Activated CD8-positive, alpha-beta memory T cell treated with anti-CD3 and anti-CD28 coated beads, Interleukin-2, amount 10 ng/mL, durations not matched to agents 7 days and 5 days (primary cell): Measurements from ENCODE around the gene PRKACA. TPM values are rescaled to one million over a fixed set of nuclear protein-coding genes. Genes with fewer than 3 reads are reported as not detected.

Source experiments
- ATAC-seq: fragments of 150-1000 bp; cut with Tn5 transposase; one replicate; pipeline ENCODE4 v1.10.0; 2021; ENCODE audit warnings: moderate library complexity
- CTCF ChIA-PET: fragments of 350-600 bp; sonication (Branson Sonifier 250); formaldehyde crosslinking; loops from one replicate; lab custom pipeline; 2021; ENCODE audit warnings: antibody characterized with exemption; lab: Charles Lee
- DNase-seq: peaks from one replicate; pipeline ENCODE4 v3.0.0-alpha.2; 2020
- H3K27ac Mint-ChIP-seq: one replicate; pipeline ENCODE4 v1.8.0; 2021; ENCODE audit warnings: mild to moderate bottlenecking, mixed read lengths
- H3K27me3 Mint-ChIP-seq: one replicate; pipeline ENCODE4 v1.8.0; 2021; ENCODE audit warnings: mixed read lengths
- H3K36me3 Mint-ChIP-seq: one replicate; pipeline ENCODE4 v1.8.0; 2021; ENCODE audit warnings: mild to moderate bottlenecking, mixed read lengths
- H3K4me1 Mint-ChIP-seq: one replicate; pipeline ENCODE4 v1.8.0; 2021; ENCODE audit warnings: mixed read lengths
- H3K4me3 Mint-ChIP-seq: one replicate; pipeline ENCODE4 v1.8.0; 2021; ENCODE audit warnings: mild to moderate bottlenecking, moderate library complexity, mixed read lengths
- H3K9me3 Mint-ChIP-seq: one replicate; pipeline ENCODE4 v1.8.0; 2022; ENCODE audit warnings: low read depth, mixed read lengths
- total RNA-seq, 2 experiments: library from RNA; stranded (reverse); gene quantifications; one replicate each; pipeline ENCODE4 v1.2.3, GENCODE V29; 2021

Gene PRKACA
- total RNA-seq, 2 experiments from 2014 or later = 42.3 to 65.4 TPM

- H3K4me1 Mint-ChIP-seq = peaks cover 16% of the 10 kb centered on the region
- CTCF ChIA-PET = interaction anchor here (0.7 to 7.4 kb wide), 15 partner anchors 9 to 398 kb away, joined by 3 to 38 read pairs (median 6); partner anchors contain the start of genes ASF1B and MISP3
- DNase-seq (peak; percentile 54), ATAC-seq (no peak)
- H3K9me3 Mint-ChIP-seq = no peaks in the 10 kb centered on the region
- H3K4me3 Mint-ChIP-seq = peak overlapping the region; percentile 92
- H3K27ac Mint-ChIP-seq = peak overlapping the region; percentile 92
- H3K36me3 Mint-ChIP-seq = no peaks in the 10 kb centered on the region
- H3K27me3 Mint-ChIP-seq = no peaks in the 10 kb centered on the region
These were observed 35.5 kb downstream of the PRKACA start for GRCh38 chr19:14081797-14082674.

DNA sequence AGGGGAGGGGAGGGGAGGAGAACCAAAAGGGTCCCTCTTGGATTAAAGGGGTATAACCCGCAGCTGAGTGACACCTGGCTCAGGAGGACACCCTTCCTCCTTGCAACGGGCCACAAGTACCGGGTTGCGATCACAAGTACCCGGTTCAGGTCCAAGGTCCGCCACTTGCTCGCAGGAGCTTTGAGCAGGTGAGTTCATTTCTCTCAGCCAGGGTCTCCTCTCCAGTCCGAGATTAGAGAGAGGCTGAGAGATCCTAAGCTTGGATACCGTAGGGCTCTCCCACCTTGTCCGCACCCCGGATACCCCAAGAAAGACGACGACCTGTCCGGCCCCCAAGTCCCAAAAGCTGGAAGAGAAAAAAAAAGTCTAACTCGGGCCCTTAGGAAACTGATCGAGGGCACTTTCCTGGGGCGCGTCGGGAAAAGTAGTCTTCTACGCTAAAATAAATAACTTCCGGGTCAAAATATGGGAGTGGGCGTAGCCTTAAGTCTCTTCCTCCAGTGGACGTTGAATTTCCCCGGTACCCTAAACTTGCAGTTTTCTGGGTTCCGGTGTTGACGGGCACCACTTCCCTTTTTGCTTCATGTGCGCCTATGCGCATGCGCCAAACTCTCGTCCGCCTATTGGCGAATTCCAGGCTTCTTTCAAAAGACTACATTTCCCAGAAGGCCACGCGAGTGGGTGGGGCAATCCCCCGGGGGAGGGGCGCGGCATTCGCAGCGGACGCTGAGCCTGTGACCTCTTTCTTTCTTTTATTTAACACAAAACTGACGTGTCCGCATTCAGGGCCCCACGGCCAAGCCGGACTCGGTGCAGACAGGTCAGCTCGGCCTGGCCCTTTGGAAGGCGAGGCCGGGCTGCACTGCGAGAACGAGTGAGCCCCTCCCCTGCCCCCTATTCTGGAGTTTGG, 36.4 kb downstream of the PRKACA start:
- Mint-ChIP-seq H3K4me3 (peak overlapping the region; percentile 92), H3K9me3 (no peaks in the 10 kb centered on the region), H3K27me3 (no peaks in the 10 kb centered on the region), H3K36me3 (no peaks in the 10 kb centered on the region), H3K27ac (peak overlapping the region; percentile 92), H3K4me1 (peaks cover 16% of the 10 kb centered on the region)
- ATAC-seq = peak; percentile 97
- CTCF ChIA-PET = interaction anchor here (0.5 to 7.4 kb wide), 20 partner anchors 8 to 399 kb away, joined by 3 to 38 read pairs (median 3); partner anchors contain the start of genes ASF1B, BRME1 and MISP3
- DNase-seq = peak; percentile 100

GRCh38 chr19:14078411-14078810, 39.2 kb downstream of the PRKACA start:
- CTCF ChIA-PET = interaction anchor here (0.5 to 7.4 kb wide), 6 partner anchors 19 to 198 kb away, joined by 3 to 38 read pairs (median 5); partner anchors contain the start of gene ASF1B
- Mint-ChIP-seq H3K27me3 (no peaks in the 10 kb centered on the region), H3K9me3 (no peaks in the 10 kb centered on the region), H3K4me3 (no peak overlapping the region), H3K36me3 (no peaks in the 10 kb centered on the region), H3K4me1 (peaks cover 33% of the 10 kb centered on the region), H3K27ac (no peak overlapping the region)
- no peak for ATAC-seq
- DNase-seq = no peak

DNA sequence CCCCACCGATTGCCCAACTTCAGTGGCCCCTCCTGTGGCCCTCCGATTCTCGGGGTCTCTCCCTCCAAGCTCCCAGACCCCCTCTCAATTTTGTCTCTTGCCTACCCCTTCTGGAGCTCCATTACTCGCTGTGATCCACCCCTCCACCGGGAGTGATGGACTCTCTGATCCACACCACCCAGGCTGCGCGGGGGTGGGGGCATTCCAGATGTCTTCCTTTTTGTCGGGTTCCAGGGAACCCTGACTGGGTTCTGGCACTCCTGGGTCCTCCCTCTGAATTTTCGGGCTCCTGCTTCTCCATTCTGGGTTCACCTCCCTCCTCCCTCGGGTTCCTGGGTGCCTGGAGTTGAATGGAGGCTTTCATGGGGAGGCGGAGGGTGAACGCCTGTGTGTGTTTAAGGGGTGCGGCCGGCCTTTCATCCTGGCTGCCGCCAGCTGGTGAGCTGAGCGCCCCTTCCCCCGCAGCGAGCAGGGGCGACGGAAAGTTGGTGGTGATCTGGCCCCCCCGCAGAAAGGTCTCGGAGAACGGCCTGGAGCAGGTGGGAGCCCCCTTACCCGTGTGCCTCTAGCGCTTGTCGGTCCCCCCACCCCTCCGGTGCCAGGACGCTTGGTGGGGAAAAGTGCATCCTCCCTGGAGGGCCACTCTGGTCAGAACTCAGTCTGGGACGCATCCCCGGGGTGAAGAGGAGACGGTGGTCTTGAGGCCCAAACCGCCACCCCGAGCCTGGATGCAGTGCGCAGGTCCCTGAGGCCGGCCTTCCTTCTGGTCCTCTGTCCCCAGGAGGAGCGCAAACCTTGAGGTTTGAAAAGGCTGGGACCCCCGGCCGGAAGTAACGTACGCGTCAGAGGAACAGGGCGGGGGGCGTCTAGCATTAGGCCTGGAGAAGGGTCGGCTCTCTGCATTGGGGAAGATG, 43.4 kb downstream of the PRKACA start:
- no peak for DNase-seq
- peak; percentile 9 for ATAC-seq
- no peaks in the 10 kb centered on the region for H3K36me3 Mint-ChIP-seq
- peaks cover 25% of the 10 kb centered on the region for H3K4me1 Mint-ChIP-seq
- CTCF ChIA-PET = interaction anchor here (0.8 to 7.3 kb wide), 27 partner anchors 8 to 238 kb away, joined by 3 to 153 read pairs (median 4); partner anchors contain the start of genes ASF1B, BRME1, CC2D1A and IL27RA
- peak overlapping the region; percentile 84 for H3K4me3 Mint-ChIP-seq
- H3K9me3 Mint-ChIP-seq = no peaks in the 10 kb centered on the region
- H3K27ac Mint-ChIP-seq = peak overlapping the region; percentile 81
- H3K27me3 Mint-ChIP-seq = peaks cover 3% of the 10 kb centered on the region

DNA sequence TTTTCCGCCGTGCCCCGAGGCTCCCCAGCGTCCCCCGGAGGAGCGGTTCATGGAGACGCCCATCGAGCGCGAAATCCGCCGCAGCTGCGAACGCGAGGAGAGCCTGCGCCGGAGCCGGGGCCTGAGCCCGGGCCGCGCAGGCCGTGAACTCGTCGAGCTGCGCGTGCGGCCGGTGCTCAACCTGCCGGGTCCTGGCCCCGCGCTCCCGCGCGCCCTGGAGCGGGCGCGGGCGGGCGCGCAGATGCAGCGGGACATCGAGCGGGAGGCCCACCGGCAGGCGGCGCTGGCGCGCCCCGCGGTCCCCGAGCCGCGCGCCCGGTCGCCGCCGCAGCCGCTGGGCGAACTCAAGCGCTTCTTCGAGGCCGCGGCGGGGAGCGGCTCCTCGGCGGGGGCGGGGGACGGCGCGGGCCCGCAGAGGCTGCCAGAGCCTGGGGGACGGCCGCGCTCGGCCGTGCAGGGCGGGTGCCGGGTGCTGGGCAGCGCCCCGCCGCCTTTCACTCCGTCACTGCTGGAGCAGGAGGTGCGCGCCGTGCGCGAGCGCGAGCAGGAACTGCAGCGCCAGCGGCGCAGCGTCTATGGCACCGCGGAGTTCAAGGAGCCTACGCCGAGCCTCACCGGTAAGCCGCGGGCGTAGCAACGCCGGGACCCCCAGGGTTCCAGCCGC, 44.2 kb downstream of the PRKACA start:
- DNase-seq (peak; percentile 82), ATAC-seq (peak; percentile 79)
- Mint-ChIP-seq H3K36me3 (no peaks in the 10 kb centered on the region), H3K4me3 (peak overlapping the region; percentile 84), H3K27ac (peak overlapping the region; percentile 81), H3K9me3 (no peaks in the 10 kb centered on the region), H3K4me1 (peaks cover 23% of the 10 kb centered on the region), H3K27me3 (peaks cover 3% of the 10 kb centered on the region)
- CTCF ChIA-PET = interaction anchor here (0.6 to 7.3 kb wide), 40 partner anchors 8 to 481 kb away, joined by 3 to 153 read pairs (median 3); partner anchors contain the start of genes ASF1B, BRME1, CC2D1A and IL27RA

DNA sequence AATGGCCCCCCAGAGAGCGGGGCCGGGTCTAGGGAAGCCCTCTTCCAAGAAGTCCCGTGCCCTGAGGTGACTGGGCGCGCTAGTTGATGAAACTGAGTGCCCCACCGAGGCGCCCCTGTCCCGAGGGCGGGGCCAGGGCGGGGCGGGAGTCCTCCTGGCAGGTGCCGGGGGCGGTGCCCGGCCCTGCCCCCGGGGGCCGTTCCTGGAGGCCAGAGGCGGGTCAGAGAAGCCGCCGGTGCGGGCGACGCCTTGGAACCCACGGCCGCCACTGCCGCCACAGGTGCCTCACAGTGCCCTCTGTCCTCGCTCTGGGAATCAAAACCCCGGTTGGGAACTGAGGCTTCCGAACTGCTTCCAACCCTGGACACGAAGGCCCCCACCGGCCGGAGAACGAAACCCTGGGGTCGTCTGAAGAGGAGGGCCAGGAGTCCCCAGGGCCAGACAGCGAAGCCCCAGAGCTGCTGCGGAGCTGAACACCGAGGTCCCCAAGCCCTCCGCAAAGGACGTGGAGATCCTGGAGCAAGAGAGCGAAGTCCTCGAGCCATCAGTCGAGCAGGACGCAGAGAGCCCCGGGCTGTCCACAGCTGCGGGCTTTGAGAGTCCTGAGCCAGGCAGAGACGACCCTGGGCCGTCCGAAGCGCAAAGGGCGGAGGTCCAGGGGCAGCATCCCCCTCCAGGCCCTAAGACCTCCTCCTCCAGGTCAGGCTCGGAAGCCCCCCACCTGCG, 44.9 kb downstream of the PRKACA start, which contains the start of gene MISP3:
Gene MISP3 (plus strand): TSS at position 252 of the 726 bp plus-strand sequence. CDS start 524 bp downstream, outside the sequence.
- Mint-ChIP-seq H3K27ac (peak within 1 kb of the TSS; percentile 81), H3K27me3 (peaks cover 3% of the 10 kb centered on the region), H3K9me3 (no peaks in the 10 kb centered on the region), H3K4me3 (peak within 1 kb of the TSS; percentile 84), H3K4me1 (peaks cover 23% of the 10 kb centered on the region), H3K36me3 (no peaks in the 10 kb centered on the region)
- CTCF ChIA-PET = interaction anchor here (0.5 to 7.3 kb wide), 42 partner anchors 9 to 482 kb away, joined by 3 to 153 read pairs (median 4); partner anchors contain the start of genes ASF1B, BRME1, CC2D1A and DCAF15
- ATAC-seq (peak; percentile 12), DNase-seq (peak; percentile 52)

GRCh38 chr19:14070268-14071050, 47.1 kb downstream of the PRKACA start:
- no peak for DNase-seq
- Mint-ChIP-seq H3K36me3 (no peaks in the 10 kb centered on the region), H3K4me3 (no peak overlapping the region), H3K4me1 (peaks cover 23% of the 10 kb centered on the region), H3K27me3 (peaks cover 9% of the 10 kb centered on the region), H3K27ac (no peak overlapping the region), H3K9me3 (no peaks in the 10 kb centered on the region)
- CTCF ChIA-PET = interaction anchor here (0.8 to 7.3 kb wide), 14 partner anchors 11 to 259 kb away, joined by 3 to 153 read pairs (median 5); partner anchors contain the start of genes ASF1B, BRME1, CC2D1A and IL27RA
- ATAC-seq = no peak

DNA sequence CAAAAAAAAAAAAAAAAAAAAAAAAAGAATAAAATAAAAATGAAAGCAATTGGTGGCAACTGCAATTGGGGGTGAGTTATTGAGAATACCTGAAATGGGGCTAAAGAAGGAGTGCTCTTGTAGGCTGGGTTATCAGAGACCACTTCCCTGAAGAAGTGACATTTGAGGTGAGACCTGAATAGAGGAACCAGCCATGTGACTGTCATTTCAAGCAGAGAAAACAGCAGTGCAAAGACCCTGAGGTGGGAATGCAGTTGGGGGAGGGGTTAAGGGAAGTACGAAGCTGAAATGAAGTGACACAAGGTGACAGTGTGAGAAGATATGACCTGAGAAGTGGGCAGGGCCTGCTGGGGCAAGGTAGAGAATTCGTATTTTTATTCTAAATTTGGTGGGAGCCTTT, 51.4 kb downstream of the PRKACA start:
- CTCF ChIA-PET = interaction anchor here (1.3 kb wide), 1 partner anchor 9 kb away, joined by 4 read pairs; no protein-coding TSS in a partner anchor
- H3K9me3 Mint-ChIP-seq = no peaks in the 10 kb centered on the region
- DNase-seq = no peak
- H3K27me3 Mint-ChIP-seq = peaks cover 6% of the 10 kb centered on the region
- ATAC-seq = no peak
- H3K36me3 Mint-ChIP-seq = no peaks in the 10 kb centered on the region
- no peak overlapping the region for H3K4me3 Mint-ChIP-seq
- no peak overlapping the region for H3K27ac Mint-ChIP-seq
- H3K4me1 Mint-ChIP-seq = peaks cover 2% of the 10 kb centered on the region

GRCh38 chr19:14063105-14063504, 54.5 kb downstream of the PRKACA start:
- CTCF ChIA-PET = interaction anchor here (1.3 kb wide), 1 partner anchor 9 kb away, joined by 3 read pairs; the partner anchor contains the start of gene MISP3
- Mint-ChIP-seq H3K4me1 (peaks cover 10% of the 10 kb centered on the region), H3K27ac (no peak overlapping the region), H3K27me3 (peaks cover 30% of the 10 kb centered on the region), H3K36me3 (no peaks in the 10 kb centered on the region), H3K9me3 (no peaks in the 10 kb centered on the region), H3K4me3 (no peak overlapping the region)
- DNase-seq = no peak
- ATAC-seq = no peak

- Mint-ChIP-seq H3K4me3 (no peak overlapping the region), H3K27ac (no peak overlapping the region)
- no peak for ATAC-seq
These were observed 55.1 kb downstream of the PRKACA start for GRCh38 chr19:14062558-14062855.

More at GRCh38 chr19:14062558-14062855, 55.1 kb downstream of the PRKACA start:
- Mint-ChIP-seq H3K4me1 (peaks cover 14% of the 10 kb centered on the region), H3K9me3 (no peaks in the 10 kb centered on the region), H3K27me3 (peaks cover 36% of the 10 kb centered on the region), H3K36me3 (no peaks in the 10 kb centered on the region)
- no peak for DNase-seq
- CTCF ChIA-PET = interaction anchor here (1.3 to 7.5 kb wide), 2 partner anchors 9 kb away, joined by 4 to 118 read pairs; partner anchors contain the start of gene MISP3
